CD14-positive monocyte (primary cell): ENCODE measurements around the gene ENOPH1. TPM values are rescaled to one million over a fixed set of nuclear protein-coding genes. Genes with fewer than 3 reads are reported as not detected.
A peak's percentile ranks its signal among the peaks of the same experiment; 100 is the strongest.

ENCODE experiments used
- DNase-seq, 3 donors: peaks; one replicate each; pipeline ENCODE4 v3.0.0-alpha.2; 2011 to 2022
- H2AFZ ChIP-seq: 2 replicates; pipeline ENCODE4 v1.6.0; 2012; ENCODE audit warnings: mild to moderate bottlenecking, low read depth, low read length, inconsistent platforms; ENCODE audit not compliant: insufficient read depth, poor library complexity, severe bottlenecking
- H3K27ac ChIP-seq, 2 donors: 1 replicate in 1 of 2; 2 replicates in 1 of 2; pipeline ENCODE4 v1.5.1; 2012 to 2013; ENCODE audit warnings: low read length in 2 of 2, control low read depth in 1 of 2, inconsistent platforms in 1 of 2, low read depth in 1 of 2, mild to moderate bottlenecking in 1 of 2
- H3K27me3 ChIP-seq, 2 donors: one replicate each; pipeline versions ENCODE4 v1.6.0 to v1.6.1; 2011 to 2013; ENCODE audit warnings: low read length in 2 of 2; ENCODE audit not compliant: control insufficient read depth in 2 of 2, insufficient read depth in 2 of 2
- H3K36me3 ChIP-seq, 2 donors: replicated peaks in 1 of 2; 1 replicate in 1 of 2; 2 replicates in 1 of 2; pipeline versions ENCODE4 v1.5.1 to v1.6.1; 2012 to 2013; ENCODE audit warnings: low read length in 2 of 2, control low read depth in 1 of 2, inconsistent platforms in 1 of 2, mild to moderate bottlenecking in 1 of 2; ENCODE audit not compliant: insufficient read depth in 2 of 2, control insufficient read depth in 1 of 2
- H3K4me1 ChIP-seq, 2 donors: 1 replicate in 1 of 2; 2 replicates in 1 of 2; pipeline versions ENCODE4 v1.5.1 to v1.6.1; 2012 to 2013; ENCODE audit warnings: low read length in 2 of 2, control low read depth in 1 of 2, inconsistent platforms in 1 of 2, mild to moderate bottlenecking in 1 of 2, moderate library complexity in 1 of 2; ENCODE audit not compliant: insufficient read depth in 2 of 2, control insufficient read depth in 1 of 2
- H3K4me2 ChIP-seq: replicated peaks from 2 replicates; pipeline ENCODE3; 2012; ENCODE audit warnings: low read length, moderate library complexity, mild to moderate bottlenecking; ENCODE audit not compliant: poor library complexity, severe bottlenecking; ENCODE audit errors: extremely low read depth
- H3K4me3 ChIP-seq, 3 experiments: fragments of 200-600 bp in 1 of 3; sonication (generic) in 1 of 3; replicated peaks in 1 of 3; 1 replicate in 2 of 3; 2 replicates in 1 of 3; pipeline ENCODE4 v1.5.1; 2011 to 2013; ENCODE audit warnings: low read length in 3 of 3, mild to moderate bottlenecking in 3 of 3, control low read depth in 2 of 3, low read depth in 2 of 3, inconsistent platforms in 1 of 3, moderate library complexity in 1 of 3
- H3K79me2 ChIP-seq: 2 replicates; pipeline ENCODE4 v1.6.0; 2012; ENCODE audit warnings: mild to moderate bottlenecking, control low read depth, inconsistent platforms, low read length, moderate library complexity; ENCODE audit not compliant: insufficient read depth
- H3K9ac ChIP-seq: 2 replicates; pipeline ENCODE4 v1.6.0; 2017; ENCODE audit warnings: low read length, mild to moderate bottlenecking; ENCODE audit not compliant: insufficient read depth, poor library complexity, severe bottlenecking
- H3K9me3 ChIP-seq, 2 donors: replicated peaks in 1 of 2; 1 replicate in 1 of 2; 2 replicates in 1 of 2; pipeline versions ENCODE4 v1.5.1 to v1.6.1; 2012 to 2013; ENCODE audit warnings: low read length in 2 of 2, control low read depth in 1 of 2; ENCODE audit not compliant: control insufficient read depth in 1 of 2, insufficient read depth in 1 of 2
- H4K20me1 ChIP-seq: 2 replicates; pipeline ENCODE4 v1.6.0; 2012; ENCODE audit warnings: mild to moderate bottlenecking, low read length, control low read depth, moderate library complexity; ENCODE audit not compliant: insufficient read depth
- H3K27ac Mint-ChIP-seq, 7 donors: one replicate each; pipeline ENCODE4 v1.8.0; 2020; ENCODE audit warnings: mild to moderate bottlenecking in 7 of 7, mixed read lengths in 7 of 7, moderate library complexity in 6 of 7, inconsistent platforms in 2 of 7
- H3K27me3 Mint-ChIP-seq, 3 donors: one replicate each; pipeline ENCODE4 v1.8.0; 2021 to 2022; ENCODE audit warnings: low read depth in 3 of 3, mild to moderate bottlenecking in 3 of 3, mixed read lengths in 3 of 3, moderate library complexity in 3 of 3, inconsistent platforms in 1 of 3
- H3K36me3 Mint-ChIP-seq, 2 donors: one replicate each; pipeline ENCODE4 v1.8.0; 2020; ENCODE audit warnings: mixed read lengths in 2 of 2, inconsistent platforms in 1 of 2, mild to moderate bottlenecking in 1 of 2
- H3K4me1 Mint-ChIP-seq: one replicate; pipeline ENCODE4 v1.8.0; 2020; ENCODE audit warnings: mild to moderate bottlenecking, mixed read lengths
- H3K4me3 Mint-ChIP-seq, 2 donors: one replicate each; pipeline ENCODE4 v1.8.0; 2020; ENCODE audit warnings: mild to moderate bottlenecking in 2 of 2, mixed read lengths in 2 of 2, moderate library complexity in 1 of 2
- H3K9me3 Mint-ChIP-seq, 7 donors: one replicate each; pipeline ENCODE4 v1.8.0; 2020 to 2022; ENCODE audit warnings: mixed read lengths in 7 of 7, mild to moderate bottlenecking in 6 of 7, moderate library complexity in 6 of 7, inconsistent platforms in 2 of 7
- CTCF ChIP-seq: fragments of 200-600 bp; IDR thresholded peaks from one replicate; pipeline ENCODE4 v1.8.0; 2022; ENCODE audit warnings: antibody characterized with exemption, mild to moderate bottlenecking
- WGBS: methylation state at CpG from one replicate; pipeline ENCODE4 v1.1.5; 2013; ENCODE audit warnings: missing lambda C conversion rate; ENCODE audit not compliant: insufficient coverage; 5-methylcytosine and 5-hydroxymethylcytosine counted together
- intact Hi-C, 2 donors: fragments of 100-400 bp; cut with micrococcal nuclease; formaldehyde crosslinking; loops; one replicate each; pipeline versions ENCODE4 v1.15.0 to v1.15.1; 2023
- polyA plus RNA-seq, 3 donors: library from polyadenylated mRNA; depleted of rRNA in 1 of 3; unstranded in 2 of 3; stranded (reverse) in 1 of 3; fragments of 300-500 nt in 2 of 3; fragments of >200 nt in 1 of 3; fragmentation: Illumina TruSeq in 2 of 3; gene quantifications; 1 replicate in 2 of 3; 2 replicates in 1 of 3; pipeline ENCODE4 v1.2.3, GENCODE V29; 2012 to 2021

Gene ENOPH1
- polyA plus RNA-seq, 3 donors = 6.1 to 23.4 (median 22.0) TPM

- no peak for DNase-seq
- no peaks in the 10 kb centered on the region for H3K27me3 ChIP-seq
- H3K27me3 Mint-ChIP-seq = peaks cover 0 to 1% (median under 1%) of the 10 kb centered on the region in 3 donors
- H3K9me3 Mint-ChIP-seq = peaks cover 10 to 20% (median 14%) of the 10 kb centered on the region in 7 donors
- H3K4me2 ChIP-seq = no peak overlapping the region
- H3K27ac Mint-ChIP-seq = peak overlapping the region in 1 of 7 donors; percentile 72
- H3K9ac ChIP-seq = no peak overlapping the region
- WGBS = 100% methylated on average over 2 of the region's 3 CpGs
- peaks cover 16% of the 10 kb centered on the region for H3K79me2 ChIP-seq
- no peak overlapping the region for H3K4me3 Mint-ChIP-seq
- peaks cover 0 to under 1% of the 10 kb centered on the region in 2 donors for H3K4me1 ChIP-seq
- H3K36me3 ChIP-seq = no peaks in the 10 kb centered on the region
- peaks cover under 1% of the 10 kb centered on the region for H4K20me1 ChIP-seq
- intact Hi-C loops = no loop called here
- peaks cover 6 to 15% of the 10 kb centered on the region in 2 donors for H3K36me3 Mint-ChIP-seq
- H3K9me3 ChIP-seq = peaks cover 5 to 13% of the 10 kb centered on the region in 2 donors
- H2AFZ ChIP-seq = no peak overlapping the region
- no peak overlapping the region for H3K4me3 ChIP-seq
- peaks cover 6% of the 10 kb centered on the region for H3K4me1 Mint-ChIP-seq
- TF ChIP-seq CTCF = no peak
- H3K27ac ChIP-seq = no peak overlapping the region
These were observed 49.2 kb upstream of the ENOPH1 start for GRCh38 chr4:82381235-82381634.

- H3K27me3 ChIP-seq = no peaks in the 10 kb centered on the region
- no peaks in the 10 kb centered on the region for H3K4me1 ChIP-seq
- H3K36me3 Mint-ChIP-seq = peaks cover 4 to 11% of the 10 kb centered on the region in 2 donors
- TF ChIP-seq CTCF = no peak
- H3K27ac ChIP-seq = no peak overlapping the region
- no peak overlapping the region for H3K4me3 Mint-ChIP-seq
- no peak overlapping the region for H3K4me3 ChIP-seq
- WGBS = no CpG with 5 or more reads among the region's 2 CpGs
- H3K9ac ChIP-seq = no peak overlapping the region
- H3K27ac Mint-ChIP-seq = no peak overlapping the region
- peaks cover 2% of the 10 kb centered on the region for H3K4me1 Mint-ChIP-seq
- H3K9me3 Mint-ChIP-seq = peaks cover 11 to 20% (median 14%) of the 10 kb centered on the region in 7 donors
- peaks cover 11% of the 10 kb centered on the region for H3K79me2 ChIP-seq
- H4K20me1 ChIP-seq = no peaks in the 10 kb centered on the region
- no peak overlapping the region for H2AFZ ChIP-seq
- H3K4me2 ChIP-seq = no peak overlapping the region
- no peak for DNase-seq
- no peaks in the 10 kb centered on the region for H3K36me3 ChIP-seq
- H3K9me3 ChIP-seq = peaks cover 5 to 13% of the 10 kb centered on the region in 2 donors
- H3K27me3 Mint-ChIP-seq = peaks cover 0 to 4% (median 1%) of the 10 kb centered on the region in 3 donors
- intact Hi-C loops = no loop called here
These were observed 48.6 kb upstream of the ENOPH1 start for GRCh38 chr4:82381661-82382296.
